ENCODE data around the gene PAQR4.

PAQR4 gene

GRCh38 chr16:2988590-2989099 lies 19.5 kb downstream of the PAQR4 start:
- no peaks in the 10 kb centered on the region for H3K36me3 ChIP-seq (replicated peaks; ENCODE audit: low read depth, low read length)
- no peaks in the 10 kb centered on the region for H3K79me2 ChIP-seq (ENCODE audit: low read length)
- H3K9me3 ChIP-seq (ENCODE audit: insufficient read depth, low read length) = no peaks in the 10 kb centered on the region
- TF ChIP-seq EZH2phosphoT487 (IDR thresholded peaks at IDR 0.05; ENCODE audit: low read depth) (no peak), CTCF (IDR thresholded peaks at IDR 0.05; ENCODE audit: low read depth, low read length) (no peak)
- no peak overlapping the region for H3K4me2 ChIP-seq (ENCODE audit: low read length)
- H3K4me3 ChIP-seq (ENCODE audit: low read length) = no peak overlapping the region
- H2AFZ ChIP-seq (ENCODE audit: low read depth, low read length) = no peak overlapping the region
- no peaks in the 10 kb centered on the region for H3K4me1 ChIP-seq (ENCODE audit: low read length)
- H3K27me3 ChIP-seq (ENCODE audit: low read depth, low read length) = peaks cover 25% of the 10 kb centered on the region
- no peak overlapping the region for H3K9ac ChIP-seq (ENCODE audit: low read length)
- H3K27ac ChIP-seq (ENCODE audit: low read length) = no peak overlapping the region
- no peaks in the 10 kb centered on the region for H4K20me1 ChIP-seq (ENCODE audit: insufficient read depth, low read length)

GRCh38 chr16:2990891-2991290 lies 21.7 kb downstream of the PAQR4 start:
- Histone ChIP-seq H3K4me2 (ENCODE audit: low read length) (no peak overlapping the region), H3K27me3 (ENCODE audit: low read depth, low read length) (peaks cover 25% of the 10 kb centered on the region), H3K4me1 (ENCODE audit: low read length) (no peaks in the 10 kb centered on the region), H3K27ac (ENCODE audit: low read length) (no peak overlapping the region), H2AFZ (ENCODE audit: low read depth, low read length) (no peak overlapping the region), H3K9ac (ENCODE audit: low read length) (no peak overlapping the region), H4K20me1 (ENCODE audit: insufficient read depth, low read length) (no peaks in the 10 kb centered on the region), H3K36me3 (replicated peaks; ENCODE audit: low read depth, low read length) (no peaks in the 10 kb centered on the region), H3K4me3 (ENCODE audit: low read length) (no peak overlapping the region), H3K9me3 (ENCODE audit: insufficient read depth, low read length) (no peaks in the 10 kb centered on the region), H3K79me2 (ENCODE audit: low read length) (no peaks in the 10 kb centered on the region)
- TF ChIP-seq EZH2phosphoT487 (IDR thresholded peaks at IDR 0.05; ENCODE audit: low read depth) (no peak), CTCF (IDR thresholded peaks at IDR 0.05; ENCODE audit: low read depth, low read length) (no peak)

- no peak for TF ChIP-seq CTCF (IDR thresholded peaks at IDR 0.05; ENCODE audit: low read depth, low read length)
- TF ChIP-seq EZH2phosphoT487 (IDR thresholded peaks at IDR 0.05; ENCODE audit: low read depth) = no peak
- no peaks in the 10 kb centered on the region for H4K20me1 ChIP-seq (ENCODE audit: insufficient read depth, low read length)
- no peaks in the 10 kb centered on the region for H3K9me3 ChIP-seq (ENCODE audit: insufficient read depth, low read length)
- H3K27ac ChIP-seq (ENCODE audit: low read length) = no peak overlapping the region
- no peaks in the 10 kb centered on the region for H3K36me3 ChIP-seq (replicated peaks; ENCODE audit: low read depth, low read length)
- H3K4me3 ChIP-seq (ENCODE audit: low read length) = no peak overlapping the region
- H3K79me2 ChIP-seq (ENCODE audit: low read length) = no peaks in the 10 kb centered on the region
- no peaks in the 10 kb centered on the region for H3K4me1 ChIP-seq (ENCODE audit: low read length)
- H2AFZ ChIP-seq (ENCODE audit: low read depth, low read length) = no peak overlapping the region
- H3K9ac ChIP-seq (ENCODE audit: low read length) = no peak overlapping the region
- H3K4me2 ChIP-seq (ENCODE audit: low read length) = no peak overlapping the region
- H3K27me3 ChIP-seq (ENCODE audit: low read depth, low read length) = peaks cover 27% of the 10 kb centered on the region
These were observed 22.6 kb downstream of the PAQR4 start for GRCh38 chr16:2991566-2992261.

GRCh38 chr16:2992383-2993081 lies 23.4 kb downstream of the PAQR4 start:
- H3K27ac ChIP-seq (ENCODE audit: low read length) = no peak overlapping the region
- no peaks in the 10 kb centered on the region for H3K79me2 ChIP-seq (ENCODE audit: low read length)
- no peak overlapping the region for H2AFZ ChIP-seq (ENCODE audit: low read depth, low read length)
- H3K36me3 ChIP-seq (replicated peaks; ENCODE audit: low read depth, low read length) = no peaks in the 10 kb centered on the region
- no peak overlapping the region for H3K4me3 ChIP-seq (ENCODE audit: low read length)
- H3K27me3 ChIP-seq (ENCODE audit: low read depth, low read length) = peaks cover 35% of the 10 kb centered on the region
- H3K4me1 ChIP-seq (ENCODE audit: low read length) = no peaks in the 10 kb centered on the region
- H3K9me3 ChIP-seq (ENCODE audit: insufficient read depth, low read length) = no peaks in the 10 kb centered on the region
- no peak for TF ChIP-seq EZH2phosphoT487 (IDR thresholded peaks at IDR 0.05; ENCODE audit: low read depth)
- no peak for TF ChIP-seq CTCF (IDR thresholded peaks at IDR 0.05; ENCODE audit: low read depth, low read length)
- no peak overlapping the region for H3K4me2 ChIP-seq (ENCODE audit: low read length)
- no peak overlapping the region for H3K9ac ChIP-seq (ENCODE audit: low read length)
- no peaks in the 10 kb centered on the region for H4K20me1 ChIP-seq (ENCODE audit: insufficient read depth, low read length)

All from OCI-LY3 (cell line).